ENCODE results near the gene CREB3L2. TPM values are rescaled to one million over a fixed set of nuclear protein-coding genes. Genes with fewer than 3 reads are reported as not detected.

The CREB3L2 gene
- total and polyA plus RNA-seq, 2 of the 4 experiments (the other 2 are of a cell fraction), result 42.3 to 57.9 TPM

DNA sequence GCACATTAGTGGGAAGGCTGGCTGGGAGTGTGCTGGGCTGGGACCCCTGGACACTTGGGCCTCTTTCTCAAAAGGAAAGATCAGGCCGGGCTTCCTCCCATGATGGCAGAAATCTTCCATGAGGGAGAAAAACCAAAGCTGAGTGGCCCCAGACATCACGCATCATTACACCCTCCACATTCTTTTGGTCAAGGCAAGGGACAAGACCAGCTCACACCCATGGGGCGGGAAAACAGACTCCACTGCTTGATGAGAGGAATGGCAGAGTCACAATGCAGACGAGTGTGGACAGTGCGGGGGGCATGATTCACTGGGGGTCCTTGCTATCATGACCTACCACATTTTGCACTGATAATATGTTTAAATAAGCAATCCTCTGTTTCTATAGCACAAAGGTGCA, 73.3 kb downstream of the CREB3L2 start:
- in situ Hi-C loops (cut with MboI; ENCODE audit: low sequenced_read_pairs) (no loop called here), intact Hi-C loops (cut with micrococcal nuclease) (no loop called here), dilution Hi-C loops (cut with HindIII; ENCODE audit: low sequenced_read_pairs, unreplicated experiment) (loop anchor here (10.0 kb wide), 1 partner anchor 66 kb away; no protein-coding TSS in a partner anchor)
- Histone ChIP-seq H3K79me1 (ENCODE audit: low read depth in 1 of 2, low read length in 2 of 2) (peaks cover 40 to 78% of the 10 kb centered on the region in 2 experiments), H3K4ac (ENCODE audit: low read depth, low read length) (peak overlapping the region; percentile 64; the same call in 1 of the 2 replicates), H3K18ac (ENCODE audit: low read depth, low read length) (no peak overlapping the region), H3K23ac (ENCODE audit: low read depth, low read length) (no peak overlapping the region), H3K27ac (ENCODE audit: insufficient read depth, low read length) (no peak overlapping the region), H2BK15ac (ENCODE audit: low read depth, low read length) (no peak overlapping the region), H3K9me3 (ENCODE audit: control insufficient read depth, insufficient read depth, low read length) (no peaks in the 10 kb centered on the region), H3K9ac (ENCODE audit: low read depth, low read length) (no peak overlapping the region), H2BK5ac (ENCODE audit: low read depth, low read length, poor library complexity, severe bottlenecking) (peak overlapping the region; percentile 40), H2BK20ac (ENCODE audit: low read depth, low read length) (no peak overlapping the region), H3K9me1 (ENCODE audit: insufficient read depth, low read length) (peaks cover 27% of the 10 kb centered on the region), H2AK5ac (ENCODE audit: low read depth, low read length) (no peak overlapping the region), H4K8ac (ENCODE audit: low read depth in 2 of 2, low read length in 2 of 2) (0 out of 4 replicates have a peak overlapping the region, but pooled peaks of 1 of the 2 experiments have one; percentile 19), H2BK120ac (ENCODE audit: low read depth, low read length) (no peak overlapping the region), H4K20me1 (ENCODE audit: insufficient read depth, low read length) (peaks cover 23% of the 10 kb centered on the region), H3K4me2 (ENCODE audit: low read depth, low read length) (no peak overlapping the region), H3K4me1 (ENCODE audit: control insufficient read depth, insufficient read depth, low read length) (peaks cover 21% of the 10 kb centered on the region), H3K14ac (replicated peaks; ENCODE audit: low read depth, low read length) (no peak overlapping the region), H3K36me3 (ENCODE audit: control insufficient read depth, insufficient read depth, low read length) (peaks cover 19% of the 10 kb centered on the region), H2AFZ (replicated peaks; ENCODE audit: low read length, poor library complexity) (no peak overlapping the region), H3K27me3 (ENCODE audit: control insufficient read depth, insufficient read depth, low read length) (no peaks in the 10 kb centered on the region), H3K56ac (ENCODE audit: extremely low read depth, insufficient read depth, low read length) (no peak overlapping the region), H4K91ac (ENCODE audit: insufficient read depth, low read depth, low read length) (no peak overlapping the region; the same call in 1 of the 2 replicates), H3K4me3 (ENCODE audit: insufficient read depth, low read depth, low read length) (no peak overlapping the region), H4K5ac (ENCODE audit: low read depth, low read length) (no peak overlapping the region), H2AK9ac (replicated peaks; ENCODE audit: low read depth, low read length, poor library complexity) (peak overlapping the region; percentile 59)
- WGBS, 2 experiments (ENCODE audit: extremely low coverage in 2 of 2, insufficient read length in 1 of 2), result no CpG with 5 or more reads among the region's 5 CpGs
- ChIA-PET POLR2A (ENCODE audit: unreplicated experiment) (no interaction called here), CTCF (interaction anchor here (0.5 kb wide), 1 partner anchor 9 kb away, joined by 4 read pairs; no protein-coding TSS in a partner anchor)
- no peak for DNase-seq
- BruUV-seq (replicated peaks), result no TSS peak
- TF ChIP-seq MXI1 (IDR thresholded peaks at IDR 0.05; ENCODE audit: borderline replicate concordance, low read depth, low read length) (no peak), NFE2L2 (IDR thresholded peaks at IDR 0.05; ENCODE audit: low read depth, low read length) (no peak), CHD1 (IDR thresholded peaks at IDR 0.05; ENCODE audit: low read depth, low read length) (no peak), CEBPB (IDR thresholded peaks at IDR 0.05; ENCODE audit: low read depth, low read length) (no peak), ELK1 (IDR thresholded peaks at IDR 0.05; ENCODE audit: borderline replicate concordance, low read depth, low read length) (no peak), BHLHE40 (IDR thresholded peaks at IDR 0.05; ENCODE audit: low read depth, low read length) (no peak), MAFK (IDR thresholded peaks at IDR 0.05; ENCODE audit: low read depth, low read length) (no peak), USF2 (IDR thresholded peaks at IDR 0.05; ENCODE audit: low read depth, low read length) (no peak), RFX5 (IDR thresholded peaks at IDR 0.05; ENCODE audit: low read depth, low read length) (no peak), MAZ (IDR thresholded peaks at IDR 0.05; ENCODE audit: borderline replicate concordance, low read depth, low read length) (no peak), SMC3 (IDR thresholded peaks at IDR 0.05; ENCODE audit: low read depth, low read length) (no peak), FOS (IDR thresholded peaks at IDR 0.05; ENCODE audit: low read depth, low read length) (no peak), POLR2A (IDR thresholded peaks at IDR 0.05; ENCODE audit: low read depth, low read length) (no peak), RAD21 (IDR thresholded peaks at IDR 0.05; ENCODE audit: low read length) (no peak)
- ATAC-seq (ENCODE audit: low read depth), result no peak
